NCI-H146 treated with DMSO at 0.1 percent for 48 hours (cell line): Measurements from ENCODE around the gene EGLN3.
"Not testable (repeated sequence)": the region's sequence is repeated elsewhere in the genome, so short reads cannot be mapped to it uniquely, and the experiment has no call there.

Source experiments
- DNase-seq: peaks from one replicate; lab custom pipeline; 2025; ENCODE audit not compliant: unreplicated experiment; lab: John Stamatoyannopoulos, UW

Gene EGLN3

GRCh38 chr14:33962466-33962865 lies 11.6 kb upstream of the EGLN3 start:
- not testable (repeated sequence) for DNase-seq

GRCh38 chr14:33962016-33962415 lies 11.1 kb upstream of the EGLN3 start:
- DNase-seq: no peak

GRCh38 chr14:33959692-33960151 lies 8.8 kb upstream of the EGLN3 start:
- DNase-seq: no peak

GRCh38 chr14:33958605-33959226 lies 7.8 kb upstream of the EGLN3 start:
- DNase-seq: no peak

GRCh38 chr14:33957993-33958392 lies 7.1 kb upstream of the EGLN3 start:
- no peak for DNase-seq

- no peak for DNase-seq
Measured at GRCh38 chr14:33957299-33957698, 6.4 kb upstream of the EGLN3 start.

- no peak for DNase-seq
Measured at GRCh38 chr14:33956640-33957039, 5.8 kb upstream of the EGLN3 start.

GRCh38 chr14:33954016-33954598 lies 3.2 kb upstream of the EGLN3 start:
- DNase-seq: no peak

GRCh38 chr14:33952541-33952940 lies 1.7 kb upstream of the EGLN3 start:
- DNase-seq: no peak

GRCh38 chr14:33951183-33951840 lies 438 bp upstream of the EGLN3 start:
- DNase-seq: no peak

GRCh38 chr14:33949411-33949893 lies 1.4 kb downstream of the EGLN3 start:
- no peak for DNase-seq

- no peak for DNase-seq
Measured at GRCh38 chr14:33948869-33949408, 1.9 kb downstream of the EGLN3 start.

- DNase-seq: no peak
Measured at GRCh38 chr14:33948145-33948868, 2.6 kb downstream of the EGLN3 start.

GRCh38 chr14:33946679-33947476 lies 4.0 kb downstream of the EGLN3 start:
- no peak for DNase-seq

- DNase-seq: no peak
Measured at GRCh38 chr14:33945210-33946088, 5.4 kb downstream of the EGLN3 start.

GRCh38 chr14:33943096-33943883 lies 7.6 kb downstream of the EGLN3 start:
- no peak for DNase-seq

GRCh38 chr14:33941718-33942117 lies 9.2 kb downstream of the EGLN3 start:
- no peak for DNase-seq

GRCh38 chr14:33940561-33941011 lies 10.3 kb downstream of the EGLN3 start:
- DNase-seq: no peak
